ENCODE measurements around the gene GGTLC1. TPM values are rescaled to one million over a fixed set of nuclear protein-coding genes. Genes with fewer than 3 reads are reported as not detected.

Gene GGTLC1
- total and polyA plus RNA-seq, 12 donors: 0.38 TPM; not detected in 11

DNA sequence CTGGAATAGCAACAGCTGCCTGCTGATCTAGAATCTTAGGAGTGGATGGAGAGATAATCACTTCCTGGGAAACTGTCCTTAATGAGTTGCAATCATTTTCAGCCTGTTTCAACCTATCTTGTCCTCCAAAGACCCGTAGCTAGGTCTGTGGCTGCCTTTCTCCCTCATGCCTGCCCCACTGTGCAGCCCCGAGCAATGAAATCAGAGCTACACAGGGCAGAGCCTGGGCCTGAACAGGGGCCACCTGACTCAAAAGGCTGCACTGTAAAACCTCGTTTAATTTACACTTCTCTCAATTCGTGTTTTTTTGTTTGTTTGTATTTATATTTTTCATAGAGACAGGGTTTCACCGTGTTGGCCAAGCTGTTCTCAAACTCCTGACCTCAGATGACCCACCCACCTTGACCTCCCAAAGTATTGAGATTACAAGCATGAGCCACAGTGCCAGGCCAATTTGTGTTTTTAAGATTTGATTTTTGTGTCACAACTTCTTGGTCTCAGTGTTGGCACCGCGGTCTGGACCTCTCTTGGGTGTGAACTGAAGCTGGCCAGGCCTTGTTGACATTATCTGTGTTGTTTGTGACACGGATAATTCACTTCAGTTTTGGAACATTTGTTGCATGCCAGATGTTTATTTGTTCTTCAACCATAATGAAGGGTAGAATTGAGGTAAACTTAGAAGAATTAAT lies 21.5 kb downstream of the GGTLC1 start:
- 72 to 78% (median 73%) methylated on average over 8 of the region's 8 CpGs for WGBS, 4 donors
- Histone ChIP-seq H3K9me3 (replicated peaks in 1 of 3) (no peaks in the 10 kb centered on the region), H3K4me1 (replicated peaks in 1 of 2) (no peaks in the 10 kb centered on the region), H3K36me3 (replicated peaks in 1 of 2) (no peaks in the 10 kb centered on the region), H3K27me3 (no peaks in the 10 kb centered on the region), H3K27ac (no peak overlapping the region), H3K4me3 (no peak overlapping the region)
- TF ChIP-seq, protein P1, sequence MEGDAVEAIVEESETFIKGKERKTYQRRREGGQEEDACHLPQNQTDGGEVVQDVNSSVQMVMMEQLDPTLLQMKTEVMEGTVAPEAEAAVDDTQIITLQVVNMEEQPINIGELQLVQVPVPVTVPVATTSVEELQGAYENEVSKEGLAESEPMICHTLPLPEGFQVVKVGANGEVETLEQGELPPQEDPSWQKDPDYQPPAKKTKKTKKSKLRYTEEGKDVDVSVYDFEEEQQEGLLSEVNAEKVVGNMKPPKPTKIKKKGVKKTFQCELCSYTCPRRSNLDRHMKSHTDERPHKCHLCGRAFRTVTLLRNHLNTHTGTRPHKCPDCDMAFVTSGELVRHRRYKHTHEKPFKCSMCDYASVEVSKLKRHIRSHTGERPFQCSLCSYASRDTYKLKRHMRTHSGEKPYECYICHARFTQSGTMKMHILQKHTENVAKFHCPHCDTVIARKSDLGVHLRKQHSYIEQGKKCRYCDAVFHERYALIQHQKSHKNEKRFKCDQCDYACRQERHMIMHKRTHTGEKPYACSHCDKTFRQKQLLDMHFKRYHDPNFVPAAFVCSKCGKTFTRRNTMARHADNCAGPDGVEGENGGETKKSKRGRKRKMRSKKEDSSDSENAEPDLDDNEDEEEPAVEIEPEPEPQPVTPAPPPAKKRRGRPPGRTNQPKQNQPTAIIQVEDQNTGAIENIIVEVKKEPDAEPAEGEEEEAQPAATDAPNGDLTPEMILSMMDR (IDR thresholded peaks at IDR 0.05): no peak
- TF ChIP-seq POLR2A (IDR thresholded peaks at IDR 0.05): no peak
- intact Hi-C loops (cut with DNase I): no loop called here
- DNase-seq: no peak

DNA sequence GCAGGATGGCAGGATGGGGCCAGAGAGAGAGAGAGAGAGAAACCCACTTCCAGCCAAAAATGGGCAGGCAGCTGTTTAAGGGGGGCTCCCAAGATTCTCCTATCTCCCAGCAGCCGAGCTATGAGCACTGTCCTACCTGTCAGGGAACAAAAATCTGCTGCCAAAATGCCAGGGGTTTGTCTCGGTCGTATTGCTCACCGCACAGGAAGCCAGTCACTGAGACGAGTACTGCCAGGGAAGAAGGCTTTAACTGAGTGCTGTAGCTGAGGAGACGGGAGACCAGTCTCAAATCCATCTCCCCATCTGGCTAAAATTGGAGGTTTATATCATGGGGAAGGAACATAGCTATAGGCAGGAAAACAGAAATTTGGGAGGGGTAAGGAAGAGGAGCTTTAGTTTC lies 22.3 kb downstream of the GGTLC1 start:
- Histone ChIP-seq H3K27me3 (no peaks in the 10 kb centered on the region), H3K9me3 (replicated peaks in 1 of 3) (no peaks in the 10 kb centered on the region), H3K27ac (no peak overlapping the region), H3K36me3 (replicated peaks in 1 of 2) (no peaks in the 10 kb centered on the region), H3K4me1 (replicated peaks in 1 of 2) (no peaks in the 10 kb centered on the region), H3K4me3 (no peak overlapping the region)
- WGBS, 4 donors: 81 to 83% (median 82%) methylated on average over 6 of the region's 6 CpGs
- DNase-seq: no peak
- intact Hi-C loops (cut with DNase I): no loop called here
- TF ChIP-seq, protein P1 (IDR thresholded peaks at IDR 0.05): no peak
- TF ChIP-seq POLR2A (IDR thresholded peaks at IDR 0.05): no peak

DNA sequence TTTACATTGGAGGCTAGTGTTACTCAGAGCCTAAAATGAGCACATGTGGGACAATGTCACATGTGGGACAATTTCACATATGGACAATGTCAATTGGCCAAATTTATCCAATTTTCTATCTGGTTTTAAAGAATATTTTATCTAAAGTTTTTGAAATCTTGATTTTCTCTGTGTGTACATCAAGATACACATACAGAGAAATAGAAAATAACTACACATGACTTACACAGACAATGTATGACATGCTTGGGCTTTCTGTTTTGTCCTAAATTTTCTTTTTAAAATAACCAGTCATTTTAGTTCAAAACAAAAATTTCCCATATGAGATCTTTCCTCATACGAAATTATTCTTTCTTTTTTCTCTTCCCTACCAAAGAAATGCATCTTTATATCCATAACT lies 24.6 kb downstream of the GGTLC1 start:
- no peak overlapping the region for H3K4me3 ChIP-seq
- intact Hi-C loops (cut with DNase I): no loop called here
- no peaks in the 10 kb centered on the region for H3K4me1 ChIP-seq (replicated peaks in 1 of 2)
- 32 to 52% (median 43%) methylated on average over 1 of the region's 1 CpG for WGBS, 4 donors
- TF ChIP-seq, protein P1 (IDR thresholded peaks at IDR 0.05): no peak
- TF ChIP-seq POLR2A (IDR thresholded peaks at IDR 0.05): no peak
- no peaks in the 10 kb centered on the region for H3K9me3 ChIP-seq (replicated peaks in 1 of 3)
- DNase-seq: no peak
- no peak overlapping the region for H3K27ac ChIP-seq
- no peaks in the 10 kb centered on the region for H3K27me3 ChIP-seq
- no peaks in the 10 kb centered on the region for H3K36me3 ChIP-seq (replicated peaks in 1 of 2)

DNA sequence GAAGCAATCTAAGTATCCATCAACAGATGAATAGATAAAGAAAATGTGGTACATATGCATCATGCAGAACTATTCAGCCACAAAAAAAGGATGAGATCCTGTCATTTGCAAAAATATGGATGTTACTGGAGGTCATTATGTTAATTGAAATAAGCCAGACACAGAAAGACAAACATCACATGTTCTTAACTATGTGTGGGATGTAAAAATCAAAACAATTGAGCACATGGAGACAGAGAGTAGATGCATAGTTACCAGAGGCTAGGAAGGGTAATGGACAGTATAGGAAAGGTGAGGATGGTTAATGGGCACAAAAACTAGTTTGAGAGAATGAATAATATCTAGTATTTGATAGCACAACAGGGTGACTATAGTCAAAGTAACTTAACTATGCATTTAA lies 26.3 kb downstream of the GGTLC1 start:
- Histone ChIP-seq H3K4me3 (no peak overlapping the region), H3K27ac (no peak overlapping the region), H3K9me3 (replicated peaks in 1 of 3) (no peaks in the 10 kb centered on the region), H3K4me1 (replicated peaks in 1 of 2) (no peaks in the 10 kb centered on the region), H3K27me3 (no peaks in the 10 kb centered on the region), H3K36me3 (replicated peaks in 1 of 2) (no peaks in the 10 kb centered on the region)
- TF ChIP-seq POLR2A (IDR thresholded peaks at IDR 0.05): no peak
- TF ChIP-seq, protein P1 (IDR thresholded peaks at IDR 0.05): no peak
- DNase-seq: no peak
- intact Hi-C loops (cut with DNase I): no loop called here
